HG03097 (cell line): ENCODE measurements around the gene ADCY2.
"Not testable (repeated sequence)": the region's sequence is repeated elsewhere in the genome, so short reads cannot be mapped to it uniquely, and the experiment has no call there.

ENCODE experiments used
- ATAC-seq: cut with Tn5 transposase; IDR thresholded peaks from one replicate; pipeline ENCODE4 v1.9.1; 2021; ENCODE audit not compliant: unreplicated experiment, low FRiP score

Gene ADCY2

GRCh38 chr5:7394889-7395431 lies 978 bp upstream of the ADCY2 start:
- no peak for ATAC-seq

DNA sequence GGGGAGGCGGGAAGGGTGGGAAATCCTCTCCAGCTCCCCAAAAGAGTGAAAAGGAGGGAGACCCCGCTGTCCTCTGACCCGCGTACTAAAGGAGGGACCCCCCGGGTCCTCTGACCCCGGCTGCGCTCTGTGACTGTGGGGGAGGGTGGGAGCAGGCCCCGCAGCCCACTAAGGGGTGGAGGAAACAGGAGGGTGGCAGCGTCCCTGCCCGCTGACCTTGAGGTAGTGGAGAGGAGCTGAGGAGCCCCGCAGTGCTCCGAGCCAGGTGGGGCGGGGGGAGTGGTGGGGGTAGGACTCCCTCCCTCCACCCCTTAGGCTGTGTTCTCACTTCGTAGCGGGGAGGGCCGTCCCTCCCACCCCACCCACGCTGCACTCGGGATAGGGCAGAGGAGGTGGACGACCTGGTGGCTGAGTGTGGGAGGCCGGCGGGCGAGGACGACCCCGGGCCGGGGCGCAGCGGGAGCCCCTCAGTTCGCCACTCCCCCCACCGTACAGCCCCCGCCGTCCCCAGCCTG lies 449 bp upstream of the ADCY2 start:
- ATAC-seq = no peak

DNA sequence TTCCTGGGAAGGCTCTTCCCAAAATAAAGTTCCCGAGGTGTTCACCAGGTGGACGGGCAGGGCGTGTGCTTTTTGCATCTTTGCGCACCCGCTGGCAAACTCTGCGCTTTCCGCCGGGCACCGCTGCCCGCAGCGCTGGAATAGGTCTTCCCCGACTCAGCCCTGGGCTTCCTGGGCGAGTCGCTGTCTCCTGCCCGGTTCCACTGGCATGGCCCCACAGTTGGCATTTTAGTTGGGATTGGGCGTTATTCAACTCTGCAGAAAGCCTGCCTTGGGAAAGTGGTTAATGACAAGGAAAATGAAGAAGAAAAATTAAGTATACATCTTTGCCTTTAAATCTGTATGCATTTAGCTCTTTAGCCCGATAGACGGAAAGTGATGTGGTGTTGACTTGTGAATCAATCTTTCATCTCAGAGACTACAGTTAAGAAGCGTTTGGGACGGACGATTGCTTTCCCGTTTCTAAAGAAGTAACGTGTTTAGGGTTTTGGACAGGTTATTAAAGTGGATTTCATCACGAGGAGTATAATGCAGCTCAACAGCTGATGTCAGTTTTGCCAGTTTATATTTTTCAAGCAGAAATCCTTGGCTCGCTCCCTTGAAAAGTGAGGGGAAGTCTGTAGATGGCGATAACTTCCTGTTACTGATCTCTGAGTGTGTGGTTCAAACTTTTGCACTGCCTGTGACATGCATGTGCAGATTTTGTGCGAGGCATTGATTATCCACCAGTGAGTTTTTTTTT lies 946 bp downstream of the ADCY2 start:
- ATAC-seq = no peak

- no peak for ATAC-seq
Observed at GRCh38 chr5:7397937-7398336, 2.0 kb downstream of the ADCY2 start.

- no peak for ATAC-seq
Observed at GRCh38 chr5:7398596-7399280, 2.8 kb downstream of the ADCY2 start.

- ATAC-seq = no peak
Observed at GRCh38 chr5:7405277-7405676, 9.3 kb downstream of the ADCY2 start.

- ATAC-seq = no peak
Observed at GRCh38 chr5:7410936-7411511, 15.1 kb downstream of the ADCY2 start.

- no peak for ATAC-seq
Observed at GRCh38 chr5:7412409-7412808, 16.5 kb downstream of the ADCY2 start.

- no peak for ATAC-seq
Observed at GRCh38 chr5:7415123-7415522, 19.2 kb downstream of the ADCY2 start.

- no peak for ATAC-seq
Observed at GRCh38 chr5:7415587-7416535, 19.9 kb downstream of the ADCY2 start.

GRCh38 chr5:7418276-7418675 lies 22.3 kb downstream of the ADCY2 start:
- ATAC-seq = no peak

- ATAC-seq = no peak
Observed at GRCh38 chr5:7419367-7419766, 23.4 kb downstream of the ADCY2 start.

GRCh38 chr5:7419846-7420245 lies 23.9 kb downstream of the ADCY2 start:
- no peak for ATAC-seq

DNA sequence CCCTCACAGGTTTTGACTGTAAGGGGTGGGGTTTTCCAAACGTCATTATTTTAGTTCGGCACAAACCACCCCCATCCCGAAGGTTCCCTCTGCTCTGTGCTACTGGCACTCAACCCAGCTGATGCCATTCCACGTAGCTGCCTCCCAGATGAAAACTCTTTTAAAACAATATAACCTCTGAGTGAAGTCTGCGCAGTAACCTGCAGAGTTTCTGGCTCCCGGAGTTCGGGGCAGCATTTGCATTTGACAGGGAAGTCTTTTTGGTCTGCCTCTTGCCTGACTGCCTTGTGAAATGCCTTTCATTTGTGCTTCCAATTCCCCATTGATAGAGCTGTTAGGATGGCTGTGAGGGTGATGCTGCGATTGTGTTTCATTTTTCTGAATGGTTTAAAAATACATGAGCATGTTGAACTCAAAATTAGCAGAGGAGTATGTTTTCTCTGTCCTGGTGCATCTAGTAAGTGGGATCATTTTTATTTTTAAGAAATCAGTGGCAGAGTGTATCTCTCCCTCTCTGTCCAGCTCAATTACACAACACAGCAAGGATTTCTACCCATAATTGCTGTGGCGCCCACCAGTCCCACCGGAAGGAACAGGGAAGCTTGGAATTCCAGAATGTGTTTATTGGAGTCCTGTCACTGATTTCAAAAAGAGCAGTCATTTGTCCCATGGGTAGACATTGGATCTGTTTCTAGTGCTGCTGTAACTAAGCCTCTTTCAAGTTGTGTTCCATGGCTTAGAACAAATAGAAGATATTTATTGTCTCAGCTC lies 24.8 kb downstream of the ADCY2 start:
- ATAC-seq = no peak

- ATAC-seq = no peak
Observed at GRCh38 chr5:7422316-7423106, 26.6 kb downstream of the ADCY2 start.

DNA sequence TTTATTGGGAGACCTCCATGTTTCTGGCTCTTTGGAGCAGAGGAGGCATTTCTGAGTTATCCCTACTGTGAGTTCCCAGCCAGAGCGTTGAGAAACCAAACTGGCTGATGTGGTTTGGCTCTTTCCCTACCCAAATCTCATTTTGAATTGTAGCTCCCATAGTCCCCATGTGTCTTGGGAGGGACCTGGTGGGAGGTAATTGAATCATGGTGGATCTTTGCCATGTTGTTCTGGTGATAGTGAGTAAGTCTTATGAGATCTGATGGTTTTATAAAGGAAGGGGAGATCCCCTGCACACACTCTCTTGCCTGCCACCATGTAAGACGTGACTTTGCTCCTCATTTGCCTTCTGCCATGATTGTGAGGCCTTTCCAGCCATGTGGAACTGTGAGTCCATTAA lies 27.3 kb downstream of the ADCY2 start:
- ATAC-seq = not testable (repeated sequence)

- no peak for ATAC-seq
Observed at GRCh38 chr5:7425830-7426229, 29.9 kb downstream of the ADCY2 start.

DNA sequence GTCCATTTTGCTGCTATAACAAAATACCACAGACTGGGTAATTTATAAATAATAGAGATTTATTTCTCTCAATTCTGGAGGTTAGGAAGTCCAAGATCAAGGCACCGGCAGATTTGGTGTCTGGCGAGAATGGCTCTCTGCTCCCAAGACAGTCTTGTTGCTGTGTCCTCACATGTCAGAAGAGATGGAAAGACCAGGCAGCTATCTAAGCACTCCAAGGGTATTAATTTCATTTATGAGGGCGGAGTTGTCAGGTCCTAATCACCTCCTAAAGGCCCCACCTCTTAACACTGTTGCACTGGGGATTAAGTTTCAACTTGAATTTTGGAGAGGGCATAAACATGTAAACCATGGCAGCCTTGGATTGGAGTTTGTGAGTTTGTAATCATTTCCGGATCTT lies 30.3 kb downstream of the ADCY2 start:
- ATAC-seq = no peak

- no peak for ATAC-seq
Observed at GRCh38 chr5:7434914-7435313, 39.0 kb downstream of the ADCY2 start.
